BJ (cell line): ENCODE data around the gene CEACAM21. TPM values are rescaled to one million over a fixed set of nuclear protein-coding genes. Genes with fewer than 3 reads are reported as not detected.

ENCODE experiments used
- CTCF ChIA-PET: fragments of 350-600 bp; formaldehyde crosslinking; extraction: SDS; loops from one replicate; lab custom pipeline; 2021; ENCODE audit warnings: antibody characterized with exemption, inconsistent platforms; lab: Yijun Ruan, JAX
- POLR2A ChIA-PET: fragments of 300-600 bp; sonication (Branson Sonifier 250); formaldehyde crosslinking; extraction: SDS; loops from one replicate; lab custom pipeline; 2021; ENCODE audit warnings: antibody characterized with exemption; lab: Charles Lee
- DNase-seq: peaks from one replicate; pipeline ENCODE4 v3.0.0-alpha.2; 2011; ENCODE audit warnings: low read depth
- H3K27me3 ChIP-seq: 2 replicates; pipeline ENCODE4 v1.6.0; 2011; ENCODE audit warnings: low read length; ENCODE audit not compliant: control insufficient read depth, insufficient read depth
- H3K36me3 ChIP-seq: 2 replicates; pipeline ENCODE4 v1.5.1; 2011; ENCODE audit warnings: low read length; ENCODE audit not compliant: control insufficient read depth, insufficient read depth
- H3K4me3 ChIP-seq: 2 replicates; pipeline ENCODE4 v1.5.1; 2011; ENCODE audit warnings: low read depth, mild to moderate bottlenecking, control low read depth, low read length
- CTCF ChIP-seq: IDR thresholded peaks from 2 replicates; pipeline ENCODE4 v1.5.1; 2011; ENCODE audit warnings: low read depth, mild to moderate bottlenecking, control low read depth, inconsistent platforms, low read length, moderate library complexity; ENCODE audit not compliant: insufficient read depth
- polyA plus RNA-seq: library from polyadenylated mRNA; depleted of rRNA; stranded (reverse); fragments of >200 nt; gene quantifications from 2 replicates; pipeline ENCODE4 v1.2.3, GENCODE V29; 2011

CEACAM21 gene
- polyA plus RNA-seq, 1 experiment: not detected

GRCh38 chr19:41543582-41543981 is 32.4 kb upstream of the CEACAM21 start:
- no peaks in the 10 kb centered on the region for H3K36me3 ChIP-seq
- DNase-seq: no peak
- TF ChIP-seq CTCF: no peak
- peaks cover 5% of the 10 kb centered on the region for H3K27me3 ChIP-seq
- CTCF ChIA-PET: interaction anchor here (1.2 kb wide), 1 partner anchor 14 kb away, joined by 4 read pairs; no protein-coding TSS in a partner anchor
- no peak overlapping the region for H3K4me3 ChIP-seq
- POLR2A ChIA-PET: no interaction called here

GRCh38 chr19:41545547-41545946 is 30.4 kb upstream of the CEACAM21 start:
- no peaks in the 10 kb centered on the region for H3K36me3 ChIP-seq
- ChIA-PET CTCF (interaction anchor here (1.7 to 3.0 kb wide), 2 partner anchors 25 to 96 kb away, joined by 4 to 10 read pairs; no protein-coding TSS in a partner anchor), POLR2A (no interaction called here)
- peaks cover 8% of the 10 kb centered on the region for H3K27me3 ChIP-seq
- no peak for TF ChIP-seq CTCF
- no peak for DNase-seq
- H3K4me3 ChIP-seq: no peak overlapping the region

GRCh38 chr19:41546386-41546789 is 29.6 kb upstream of the CEACAM21 start:
- no peak for TF ChIP-seq CTCF
- DNase-seq: no peak
- ChIA-PET CTCF (interaction anchor here (0.6 to 3.0 kb wide), 4 partner anchors 10 to 98 kb away, joined by 3 to 10 read pairs (median 6); no protein-coding TSS in a partner anchor), POLR2A (no interaction called here)
- Histone ChIP-seq H3K27me3 (peaks cover 8% of the 10 kb centered on the region), H3K36me3 (no peaks in the 10 kb centered on the region), H3K4me3 (no peak overlapping the region)

GRCh38 chr19:41546961-41547360 is 29.0 kb upstream of the CEACAM21 start:
- POLR2A ChIA-PET: no interaction called here
- Histone ChIP-seq H3K27me3 (peaks cover 12% of the 10 kb centered on the region), H3K36me3 (no peaks in the 10 kb centered on the region), H3K4me3 (no peak overlapping the region)
- CTCF ChIA-PET: interaction anchor here (0.6 to 3.0 kb wide), 4 partner anchors 10 to 98 kb away, joined by 3 to 10 read pairs (median 6); no protein-coding TSS in a partner anchor
- DNase-seq: no peak
- TF ChIP-seq CTCF: no peak

GRCh38 chr19:41547569-41547968 is 28.4 kb upstream of the CEACAM21 start:
- ChIA-PET POLR2A (no interaction called here), CTCF (interaction anchor here (0.7 to 3.0 kb wide), 3 partner anchors 16 to 99 kb away, joined by 3 to 10 read pairs (median 7); no protein-coding TSS in a partner anchor)
- no peak for TF ChIP-seq CTCF
- Histone ChIP-seq H3K4me3 (no peak overlapping the region), H3K36me3 (no peaks in the 10 kb centered on the region), H3K27me3 (peaks cover 12% of the 10 kb centered on the region)
- DNase-seq: no peak
